ENCODE measurements around the gene ATP8A2.

ATP8A2 gene

GRCh38 chr13:26022538-26023292 is 650.9 kb downstream of the ATP8A2 start:
- no peak for DNase-seq

- DNase-seq: no peak
These were observed 652.8 kb downstream of the ATP8A2 start for GRCh38 chr13:26024558-26024957.

- no peak for DNase-seq
These were observed 653.4 kb downstream of the ATP8A2 start for GRCh38 chr13:26025196-26025595.

GRCh38 chr13:26025771-26026170 is 654.0 kb downstream of the ATP8A2 start:
- DNase-seq: no peak

GRCh38 chr13:26026211-26026610 is 654.4 kb downstream of the ATP8A2 start:
- DNase-seq: no peak

- no peak for DNase-seq
These were observed 657.9 kb downstream of the ATP8A2 start for GRCh38 chr13:26029581-26030136.

- no peak for DNase-seq
These were observed 658.6 kb downstream of the ATP8A2 start for GRCh38 chr13:26030331-26030730.

GRCh38 chr13:26034018-26034417 is 662.2 kb downstream of the ATP8A2 start:
- no peak for DNase-seq

GRCh38 chr13:26036383-26036782 is 664.6 kb downstream of the ATP8A2 start:
- DNase-seq: no peak

GRCh38 chr13:26037302-26037701 is 665.5 kb downstream of the ATP8A2 start:
- no peak for DNase-seq

- DNase-seq: no peak
These were observed 667.2 kb downstream of the ATP8A2 start for GRCh38 chr13:26038931-26039475.

- DNase-seq: no peak
These were observed 669.7 kb downstream of the ATP8A2 start for GRCh38 chr13:26041444-26041843.

- no peak for DNase-seq
These were observed 671.0 kb downstream of the ATP8A2 start for GRCh38 chr13:26042785-26043184.

- no peak for DNase-seq
These were observed 673.4 kb downstream of the ATP8A2 start for GRCh38 chr13:26045142-26045541.

- no peak for DNase-seq
These were observed 674.9 kb downstream of the ATP8A2 start for GRCh38 chr13:26046639-26047038.

- no peak for DNase-seq
These were observed 675.3 kb downstream of the ATP8A2 start for GRCh38 chr13:26047040-26047439.

GRCh38 chr13:26048741-26049140 is 677.0 kb downstream of the ATP8A2 start:
- no peak for DNase-seq

GRCh38 chr13:26050568-26051230 is 678.9 kb downstream of the ATP8A2 start:
- DNase-seq: peak; percentile 40

GRCh38 chr13:26051231-26051656 is 679.5 kb downstream of the ATP8A2 start:
- DNase-seq: no peak

GRCh38 chr13:26051657-26052311 is 680.0 kb downstream of the ATP8A2 start, which contains the start of gene SHISA2:
Gene SHISA2 (minus strand): TSS chr13:26052016. CDS start chr13:26050975, 1,041 bp downstream.
- DNase-seq: peak; percentile 36

GRCh38 chr13:26052337-26052736 is 680.6 kb downstream of the ATP8A2 start:
- DNase-seq: no peak

- no peak for DNase-seq
These were observed 681.7 kb downstream of the ATP8A2 start for GRCh38 chr13:26053418-26053980.

GRCh38 chr13:26054896-26055295 is 683.1 kb downstream of the ATP8A2 start:
- DNase-seq: no peak
